GM10248 (cell line): ENCODE measurements around the gene RALGPS2.

Source experiments
- CTCF ChIA-PET: fragments of 300-600 bp; sonication (Branson Sonifier 250); formaldehyde crosslinking; extraction: SDS; loops from one replicate; lab custom pipeline; 2021; ENCODE audit warnings: antibody characterized with exemption; lab: Yijun Ruan, JAX
- POLR2A ChIA-PET: fragments of 350-650 bp; sonication (Branson Sonifier 250); formaldehyde crosslinking; extraction: SDS; loops from one replicate; lab custom pipeline; 2020; ENCODE audit warnings: antibody characterized with exemption; lab: Yijun Ruan, JAX
- DNase-seq: peaks from one replicate; pipeline ENCODE4 v3.0.0; 2012; ENCODE audit errors: extremely low spot score
- TF ChIP-seq, protein P1 (sequence below): IDR thresholded peaks from 2 replicates; pipeline ENCODE4 v1.5.1; 2012; ENCODE audit warnings: mild to moderate bottlenecking, low read depth; ENCODE audit errors: extremely low read depth, missing control alignments, control extremely low read depth

The RALGPS2 gene

DNA sequence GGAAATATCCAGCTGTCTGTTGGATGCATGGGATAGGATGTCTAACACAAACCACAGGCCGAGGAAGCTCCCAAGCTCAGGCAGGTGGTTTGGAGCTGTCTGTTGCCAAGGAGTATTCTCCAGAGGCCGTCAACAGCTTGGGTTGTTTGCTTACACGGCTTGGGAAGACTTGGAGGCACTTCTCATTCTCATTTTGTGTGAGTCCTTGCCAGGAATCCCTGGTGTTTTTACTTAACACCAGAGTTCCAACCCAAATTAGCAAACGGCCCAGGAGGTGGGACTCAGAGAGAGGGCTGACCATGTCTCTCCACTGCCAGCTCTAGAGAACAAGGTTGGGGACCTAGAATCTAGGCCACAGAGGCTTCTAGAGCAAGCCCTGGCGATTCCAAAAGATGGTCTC, 228.0 kb downstream of the RALGPS2 start:
- CTCF ChIA-PET = interaction anchor here (1.2 to 1.7 kb wide), 2 partner anchors 15 to 50 kb away, joined by 4 to 7 read pairs; no protein-coding TSS in a partner anchor
- TF ChIP-seq, protein P1, sequence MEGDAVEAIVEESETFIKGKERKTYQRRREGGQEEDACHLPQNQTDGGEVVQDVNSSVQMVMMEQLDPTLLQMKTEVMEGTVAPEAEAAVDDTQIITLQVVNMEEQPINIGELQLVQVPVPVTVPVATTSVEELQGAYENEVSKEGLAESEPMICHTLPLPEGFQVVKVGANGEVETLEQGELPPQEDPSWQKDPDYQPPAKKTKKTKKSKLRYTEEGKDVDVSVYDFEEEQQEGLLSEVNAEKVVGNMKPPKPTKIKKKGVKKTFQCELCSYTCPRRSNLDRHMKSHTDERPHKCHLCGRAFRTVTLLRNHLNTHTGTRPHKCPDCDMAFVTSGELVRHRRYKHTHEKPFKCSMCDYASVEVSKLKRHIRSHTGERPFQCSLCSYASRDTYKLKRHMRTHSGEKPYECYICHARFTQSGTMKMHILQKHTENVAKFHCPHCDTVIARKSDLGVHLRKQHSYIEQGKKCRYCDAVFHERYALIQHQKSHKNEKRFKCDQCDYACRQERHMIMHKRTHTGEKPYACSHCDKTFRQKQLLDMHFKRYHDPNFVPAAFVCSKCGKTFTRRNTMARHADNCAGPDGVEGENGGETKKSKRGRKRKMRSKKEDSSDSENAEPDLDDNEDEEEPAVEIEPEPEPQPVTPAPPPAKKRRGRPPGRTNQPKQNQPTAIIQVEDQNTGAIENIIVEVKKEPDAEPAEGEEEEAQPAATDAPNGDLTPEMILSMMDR = no peak
- POLR2A ChIA-PET = no interaction called here
- no peak for DNase-seq

DNA sequence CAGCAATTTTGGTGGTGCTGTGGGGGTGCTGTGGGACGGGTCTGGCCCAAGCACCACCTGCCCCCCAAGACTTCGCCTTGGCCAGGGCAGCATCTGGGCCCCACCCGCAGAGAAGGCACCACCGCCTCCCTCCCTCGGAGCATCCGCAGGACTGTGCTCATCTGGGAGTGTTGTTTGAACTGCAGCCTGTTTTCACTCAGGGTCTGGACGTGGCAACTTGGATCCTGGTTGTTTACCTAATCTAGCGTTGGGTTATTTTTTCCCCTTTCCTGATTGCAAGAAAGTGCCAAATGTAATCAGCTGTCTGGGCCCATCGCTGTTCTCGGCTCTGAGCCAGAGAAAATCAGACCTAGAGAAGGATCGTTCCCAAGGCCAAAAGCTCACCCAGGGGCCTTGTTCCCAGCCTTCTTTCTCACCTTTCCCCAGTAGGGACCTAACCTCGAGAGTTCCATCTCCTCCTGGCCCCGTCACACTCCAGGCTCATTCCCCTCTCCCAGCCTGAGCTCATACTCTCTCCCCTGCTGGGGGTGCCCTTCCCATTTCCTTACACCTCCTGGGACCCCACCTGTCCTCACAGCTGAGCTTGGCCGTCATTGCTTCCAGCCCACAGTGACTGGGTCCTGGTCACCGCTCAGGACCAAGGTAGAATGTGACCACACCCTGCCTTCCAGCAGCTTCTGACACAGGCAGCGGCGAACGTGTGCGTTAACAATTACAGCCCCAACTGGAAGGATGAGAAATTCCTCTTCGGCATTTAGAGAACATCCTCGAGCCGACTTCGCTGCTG, 228.7 kb downstream of the RALGPS2 start:
- ChIA-PET POLR2A (no interaction called here), CTCF (interaction anchor here (1.2 to 1.7 kb wide), 2 partner anchors 15 to 50 kb away, joined by 4 to 7 read pairs; no protein-coding TSS in a partner anchor)
- TF ChIP-seq, protein P1 = no peak
- DNase-seq = no peak

DNA sequence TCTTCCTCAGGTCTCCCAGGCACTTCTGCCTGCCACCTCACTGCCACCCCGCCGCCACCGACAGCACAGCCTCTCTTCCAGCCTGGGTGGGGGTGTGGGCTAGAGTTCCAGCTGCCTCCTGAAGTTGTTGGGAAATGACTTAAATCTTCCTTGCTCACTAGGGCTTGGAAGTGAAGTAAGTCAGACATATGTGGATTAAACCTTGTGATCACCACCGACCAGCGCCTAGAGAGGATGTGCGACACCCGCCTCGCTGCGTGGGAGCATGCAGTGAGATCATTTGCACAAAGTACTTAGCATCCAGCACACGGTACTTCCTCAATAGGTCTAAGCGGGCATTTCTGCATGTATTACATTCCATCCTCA, 229.3 kb downstream of the RALGPS2 start:
- no peak for DNase-seq
- ChIA-PET CTCF (no interaction called here), POLR2A (no interaction called here)
- TF ChIP-seq, protein P1 = no peak

DNA sequence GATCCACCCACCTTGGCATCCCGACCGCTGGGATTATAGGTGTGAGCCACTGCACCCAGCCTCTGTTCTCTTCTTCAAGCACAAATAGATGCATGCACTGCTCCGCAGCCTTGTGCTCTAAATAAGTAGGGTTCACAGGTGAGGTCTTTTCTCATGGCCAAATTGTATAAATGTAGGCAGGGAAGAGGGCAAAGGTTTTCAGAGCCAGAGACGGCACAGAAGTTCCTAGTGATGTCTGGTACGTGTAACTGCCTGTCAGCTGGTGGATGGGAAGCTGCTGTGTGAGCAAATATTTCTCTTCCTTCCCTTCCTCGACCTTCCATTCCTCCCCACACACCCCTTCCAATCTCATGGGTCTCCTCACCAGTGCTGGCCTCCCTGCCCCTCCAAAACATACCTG, 229.9 kb downstream of the RALGPS2 start:
- DNase-seq = no peak
- ChIA-PET POLR2A (no interaction called here), CTCF (no interaction called here)
- TF ChIP-seq, protein P1 = no peak

DNA sequence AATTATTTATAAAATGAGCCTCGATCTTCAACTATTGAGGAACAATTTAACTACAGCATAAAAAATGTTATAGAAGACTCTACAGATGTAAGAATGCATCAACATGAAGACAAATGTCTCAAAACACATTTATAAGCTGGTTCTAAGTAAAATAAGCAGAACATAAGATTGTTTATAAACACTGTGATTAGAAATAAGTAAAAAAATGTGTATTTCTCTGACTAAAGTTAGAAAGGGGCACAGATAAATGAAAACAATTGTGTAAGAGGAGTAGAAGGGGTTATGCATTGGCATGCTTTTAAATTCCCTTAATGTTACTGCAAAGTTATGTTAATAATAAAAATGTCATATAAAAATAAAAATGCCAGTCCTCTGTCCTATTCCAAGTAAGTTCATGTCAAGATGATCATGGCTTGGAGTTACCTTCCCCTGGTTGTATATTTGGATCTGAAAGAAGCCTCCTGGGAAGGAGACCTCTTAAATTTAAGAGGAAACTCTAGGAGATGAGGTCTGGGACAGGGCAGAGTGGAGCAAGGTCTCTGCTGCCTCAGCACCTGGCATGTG, 230.4 kb downstream of the RALGPS2 start:
- POLR2A ChIA-PET = no interaction called here
- TF ChIP-seq, protein P1 = no peak
- DNase-seq = no peak
- CTCF ChIA-PET = no interaction called here

DNA sequence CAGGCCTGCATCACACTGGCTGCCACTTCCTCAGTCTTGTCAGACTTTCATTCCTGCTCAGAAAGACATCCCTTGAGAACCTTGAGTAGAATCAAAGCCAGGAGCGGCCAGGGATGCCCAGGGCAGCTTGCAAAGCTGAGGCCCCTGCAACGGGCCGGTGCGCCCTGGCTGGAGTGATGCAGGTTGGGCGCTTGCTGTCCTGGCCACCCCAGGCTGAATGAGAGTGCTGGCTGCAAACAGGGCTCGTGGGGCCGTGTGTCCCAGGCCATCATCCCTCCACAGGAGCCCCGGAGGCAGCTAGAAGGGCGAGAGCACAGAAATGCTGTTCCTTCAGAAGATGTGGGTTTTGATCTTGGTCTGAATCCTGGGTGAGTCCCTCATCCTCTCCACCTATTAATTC, 233.4 kb downstream of the RALGPS2 start:
- POLR2A ChIA-PET = no interaction called here
- CTCF ChIA-PET = no interaction called here
- TF ChIP-seq, protein P1 = no peak
- no peak for DNase-seq
